CD4-positive, alpha-beta T cell (primary cell): Measurements from ENCODE around the gene TENM4. TPM values are rescaled to one million over a fixed set of nuclear protein-coding genes. Genes with fewer than 3 reads are reported as not detected.

Experiments used
- ATAC-seq: fragments of 200-7000 bp; cut with Tn5 transposase; one replicate; pipeline ENCODE4 v1.10.0; 2022; ENCODE audit warnings: mild to moderate bottlenecking; ENCODE audit not compliant: poor library complexity
- CTCF ChIA-PET: fragments of 350-600 bp; sonication (Branson Sonifier 250); formaldehyde crosslinking; loops from one replicate; lab custom pipeline; 2021; ENCODE audit warnings: antibody characterized with exemption, inconsistent platforms; lab: Charles Lee
- POLR2A ChIA-PET: fragments of 350-600 bp; sonication (Branson Sonifier 250); formaldehyde crosslinking; loops from one replicate; lab custom pipeline; 2021; ENCODE audit warnings: antibody characterized with exemption, inconsistent platforms; lab: Charles Lee
- DNase-seq, 14 experiments: peaks; one replicate each; pipeline ENCODE4 v3.0.0-alpha.2; 2013 to 2020; ENCODE audit warnings: mixed read lengths in 2 of 14
- H3K27ac ChIP-seq, 2 donors: one replicate each; pipeline versions ENCODE4 v1.5.1 to v1.7.0; 2013; ENCODE audit warnings: low read length in 2 of 2, low read depth in 1 of 2, mild to moderate bottlenecking in 1 of 2
- H3K27me3 ChIP-seq, 2 experiments: 1 replicate in 1 of 2; 2 replicates in 1 of 2; pipeline versions ENCODE4 v1.6.1 to v1.7.0; 2013; ENCODE audit warnings: low read length in 2 of 2, control low read depth in 1 of 2, mild to moderate bottlenecking in 1 of 2, moderate library complexity in 1 of 2; ENCODE audit not compliant: insufficient read depth in 2 of 2, control insufficient read depth in 1 of 2
- H3K36me3 ChIP-seq: one replicate; pipeline ENCODE4 v1.6.1; 2013; ENCODE audit warnings: low read length, control low read depth; ENCODE audit not compliant: insufficient read depth
- H3K4me1 ChIP-seq: one replicate; pipeline ENCODE4 v1.6.1; 2013; ENCODE audit warnings: low read length, control low read depth; ENCODE audit not compliant: insufficient read depth
- H3K4me3 ChIP-seq: one replicate; pipeline ENCODE4 v1.5.1; 2013; ENCODE audit warnings: mild to moderate bottlenecking, low read length, moderate library complexity
- H3K9me3 ChIP-seq, 2 experiments: 1 replicate in 1 of 2; 2 replicates in 1 of 2; pipeline versions ENCODE4 v1.6.1 to v1.7.0; 2013; ENCODE audit warnings: low read length in 2 of 2, mild to moderate bottlenecking in 2 of 2, control low read depth in 1 of 2, moderate library complexity in 1 of 2; ENCODE audit not compliant: control insufficient read depth in 1 of 2, insufficient read depth in 1 of 2
- H3K27ac Mint-ChIP-seq: one replicate; pipeline ENCODE4 v1.8.0; 2020; ENCODE audit warnings: mixed read lengths
- H3K27me3 Mint-ChIP-seq: one replicate; pipeline ENCODE4 v1.8.0; 2021; ENCODE audit warnings: mixed read lengths
- H3K36me3 Mint-ChIP-seq: one replicate; pipeline ENCODE4 v1.8.0; 2021; ENCODE audit warnings: low read depth, mixed read lengths
- H3K4me1 Mint-ChIP-seq: one replicate; pipeline ENCODE4 v1.8.0; 2021; ENCODE audit warnings: low read depth, mixed read lengths
- H3K4me3 Mint-ChIP-seq: one replicate; pipeline ENCODE4 v1.8.0; 2020; ENCODE audit warnings: mild to moderate bottlenecking, mixed read lengths
- H3K9me3 Mint-ChIP-seq: one replicate; pipeline ENCODE4 v1.8.0; 2020; ENCODE audit warnings: mixed read lengths
- intact Hi-C, 2 experiments: fragments of 100-400 bp; cut with DNase I in 1 of 2; cut with micrococcal nuclease in 1 of 2; formaldehyde crosslinking; loops; one replicate each; pipeline versions ENCODE4 v1.15.1 to v1.9.0; 2023 to 2025; cut with DNase I, micrococcal nuclease
- total RNA-seq, 174 experiments: library from RNA in 2 of 174; stranded (reverse) in 2 of 174; gene quantifications; one replicate each; pipeline ENCODE4 v1.2.3 and lab custom pipeline; 2021 to 2026
- TF ChIP-seq, protein P1 (sequence below): fragments of 200-600 bp; IDR thresholded peaks from one replicate; pipeline ENCODE4 v1.8.0; 2022; ENCODE audit warnings: antibody characterized with exemption, mild to moderate bottlenecking

The TENM4 gene
- total RNA-seq, 2 experiments from 2014 or later, result 0.22 to 0.31 TPM

- Histone ChIP-seq H3K36me3 (no peaks in the 10 kb centered on the region), H3K4me3 (no peak overlapping the region), H3K9me3 (no peaks in the 10 kb centered on the region), H3K27me3 (peaks cover 0 to 6% of the 10 kb centered on the region in 2 experiments), H3K27ac (no peak overlapping the region), H3K4me1 (no peaks in the 10 kb centered on the region)
- POLR2A ChIA-PET, result no interaction called here
- CTCF ChIA-PET, result no interaction called here
- Mint-ChIP-seq H3K9me3 (no peaks in the 10 kb centered on the region), H3K27me3 (no peaks in the 10 kb centered on the region), H3K4me1 (no peaks in the 10 kb centered on the region), H3K27ac (no peak overlapping the region), H3K4me3 (no peak overlapping the region), H3K36me3 (no peaks in the 10 kb centered on the region)
- TF ChIP-seq, protein P1, sequence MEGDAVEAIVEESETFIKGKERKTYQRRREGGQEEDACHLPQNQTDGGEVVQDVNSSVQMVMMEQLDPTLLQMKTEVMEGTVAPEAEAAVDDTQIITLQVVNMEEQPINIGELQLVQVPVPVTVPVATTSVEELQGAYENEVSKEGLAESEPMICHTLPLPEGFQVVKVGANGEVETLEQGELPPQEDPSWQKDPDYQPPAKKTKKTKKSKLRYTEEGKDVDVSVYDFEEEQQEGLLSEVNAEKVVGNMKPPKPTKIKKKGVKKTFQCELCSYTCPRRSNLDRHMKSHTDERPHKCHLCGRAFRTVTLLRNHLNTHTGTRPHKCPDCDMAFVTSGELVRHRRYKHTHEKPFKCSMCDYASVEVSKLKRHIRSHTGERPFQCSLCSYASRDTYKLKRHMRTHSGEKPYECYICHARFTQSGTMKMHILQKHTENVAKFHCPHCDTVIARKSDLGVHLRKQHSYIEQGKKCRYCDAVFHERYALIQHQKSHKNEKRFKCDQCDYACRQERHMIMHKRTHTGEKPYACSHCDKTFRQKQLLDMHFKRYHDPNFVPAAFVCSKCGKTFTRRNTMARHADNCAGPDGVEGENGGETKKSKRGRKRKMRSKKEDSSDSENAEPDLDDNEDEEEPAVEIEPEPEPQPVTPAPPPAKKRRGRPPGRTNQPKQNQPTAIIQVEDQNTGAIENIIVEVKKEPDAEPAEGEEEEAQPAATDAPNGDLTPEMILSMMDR, result no peak
- ATAC-seq (no peak), DNase-seq (no peak)
- intact Hi-C loops, result no loop called here
Observed at GRCh38 chr11:78710417-78710816, 730.4 kb downstream of the TENM4 start.

DNA sequence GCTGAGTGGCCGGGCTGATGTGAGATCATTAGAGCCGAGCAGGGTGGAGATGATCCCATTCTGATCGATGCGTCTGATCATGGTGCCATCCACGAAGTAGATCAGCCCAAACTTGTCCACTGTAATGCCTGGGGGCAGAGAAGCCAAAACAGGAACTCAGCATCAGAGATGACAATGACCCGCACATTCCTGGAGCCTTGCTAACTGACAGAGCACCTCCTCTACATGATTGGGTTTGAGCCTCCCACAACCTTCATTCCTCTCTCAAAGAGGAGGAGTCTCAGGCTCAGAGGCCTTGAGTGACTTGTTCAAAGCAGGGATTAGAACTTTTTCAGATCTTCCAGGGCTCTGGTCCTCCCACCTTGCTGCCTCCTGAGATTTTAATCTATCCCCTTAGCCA lies 732.4 kb downstream of the TENM4 start:
- TF ChIP-seq, protein P1, result no peak
- no peak for DNase-seq
- no peaks in the 10 kb centered on the region for H3K4me1 ChIP-seq
- intact Hi-C loops, result no loop called here
- ATAC-seq, result no peak
- H3K9me3 ChIP-seq, result no peaks in the 10 kb centered on the region
- no peak overlapping the region for H3K4me3 ChIP-seq
- Mint-ChIP-seq H3K27ac (no peak overlapping the region), H3K4me1 (no peaks in the 10 kb centered on the region), H3K9me3 (no peaks in the 10 kb centered on the region), H3K4me3 (no peak overlapping the region), H3K36me3 (no peaks in the 10 kb centered on the region), H3K27me3 (no peaks in the 10 kb centered on the region)
- ChIA-PET POLR2A (no interaction called here), CTCF (no interaction called here)
- H3K36me3 ChIP-seq, result no peaks in the 10 kb centered on the region
- peaks cover 0 to 6% of the 10 kb centered on the region in 2 experiments for H3K27me3 ChIP-seq
- H3K27ac ChIP-seq, result no peak overlapping the region

DNA sequence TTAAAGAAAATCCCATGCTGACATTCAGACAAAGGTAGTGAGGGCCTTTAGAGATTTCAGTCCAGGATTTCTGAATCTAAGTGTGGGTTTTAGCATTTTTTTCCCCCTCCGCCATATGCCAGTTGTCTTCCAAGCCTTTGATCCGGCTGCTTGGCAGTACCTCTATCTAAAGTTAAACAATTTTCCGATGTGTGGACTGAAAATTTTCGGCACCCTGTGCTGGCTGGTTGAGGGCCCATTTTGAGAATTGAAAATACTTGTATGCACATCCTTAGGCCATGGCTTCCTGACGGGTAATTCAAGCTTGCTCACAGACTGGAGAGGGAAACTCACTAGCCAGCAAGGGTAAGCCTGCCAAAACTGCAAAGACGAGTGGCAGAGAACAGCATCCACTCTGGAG lies 734.3 kb downstream of the TENM4 start:
- Mint-ChIP-seq H3K4me1 (no peaks in the 10 kb centered on the region), H3K4me3 (no peak overlapping the region), H3K27me3 (no peaks in the 10 kb centered on the region), H3K36me3 (no peaks in the 10 kb centered on the region), H3K27ac (no peak overlapping the region), H3K9me3 (no peaks in the 10 kb centered on the region)
- H3K36me3 ChIP-seq, result no peaks in the 10 kb centered on the region
- H3K4me3 ChIP-seq, result no peak overlapping the region
- no peaks in the 10 kb centered on the region for H3K4me1 ChIP-seq
- ChIA-PET POLR2A (no interaction called here), CTCF (no interaction called here)
- no peak overlapping the region for H3K27ac ChIP-seq
- TF ChIP-seq, protein P1, result no peak
- DNase-seq (no peak), ATAC-seq (no peak)
- peaks cover 0 to 6% of the 10 kb centered on the region in 2 experiments for H3K27me3 ChIP-seq
- H3K9me3 ChIP-seq, result no peaks in the 10 kb centered on the region
- intact Hi-C loops, result no loop called here
